ENCODE results near the gene ARHGAP4.

- TF ChIP-seq, protein P1, sequence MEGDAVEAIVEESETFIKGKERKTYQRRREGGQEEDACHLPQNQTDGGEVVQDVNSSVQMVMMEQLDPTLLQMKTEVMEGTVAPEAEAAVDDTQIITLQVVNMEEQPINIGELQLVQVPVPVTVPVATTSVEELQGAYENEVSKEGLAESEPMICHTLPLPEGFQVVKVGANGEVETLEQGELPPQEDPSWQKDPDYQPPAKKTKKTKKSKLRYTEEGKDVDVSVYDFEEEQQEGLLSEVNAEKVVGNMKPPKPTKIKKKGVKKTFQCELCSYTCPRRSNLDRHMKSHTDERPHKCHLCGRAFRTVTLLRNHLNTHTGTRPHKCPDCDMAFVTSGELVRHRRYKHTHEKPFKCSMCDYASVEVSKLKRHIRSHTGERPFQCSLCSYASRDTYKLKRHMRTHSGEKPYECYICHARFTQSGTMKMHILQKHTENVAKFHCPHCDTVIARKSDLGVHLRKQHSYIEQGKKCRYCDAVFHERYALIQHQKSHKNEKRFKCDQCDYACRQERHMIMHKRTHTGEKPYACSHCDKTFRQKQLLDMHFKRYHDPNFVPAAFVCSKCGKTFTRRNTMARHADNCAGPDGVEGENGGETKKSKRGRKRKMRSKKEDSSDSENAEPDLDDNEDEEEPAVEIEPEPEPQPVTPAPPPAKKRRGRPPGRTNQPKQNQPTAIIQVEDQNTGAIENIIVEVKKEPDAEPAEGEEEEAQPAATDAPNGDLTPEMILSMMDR (IDR thresholded peaks at IDR 0.05) = no peak
- no peak for TF ChIP-seq ZFX (IDR thresholded peaks at IDR 0.05; ENCODE audit: borderline replicate concordance)
These were observed 8.2 kb upstream of the ARHGAP4 start for GRCh38 chrX:153934148-153934761.
